Keratinocyte (primary cell): ENCODE data around the gene FTO.

Experiments used
- EZH2 ChIP-seq: IDR thresholded peaks from one replicate; pipeline ENCODE4 v1.6.1; 2012; ENCODE audit warnings: inconsistent platforms, mild to moderate bottlenecking, low read length, moderate library complexity
- TF ChIP-seq, protein P1 (sequence below), 3 experiments: IDR thresholded peaks in 1 of 3; conservative IDR thresholded peaks in 1 of 3; optimal IDR thresholded peaks in 1 of 3; 2 replicates in 2 of 3; 3 replicates in 1 of 3; pipeline versions ENCODE3 to v1.5.1; 2011; ENCODE audit warnings: low read length in 3 of 3, mild to moderate bottlenecking in 3 of 3, moderate library complexity in 2 of 3, control low read depth in 1 of 3, inconsistent platforms in 1 of 3; ENCODE audit not compliant: insufficient read depth in 2 of 3; ENCODE audit errors: extremely low read depth in 1 of 3

DNA sequence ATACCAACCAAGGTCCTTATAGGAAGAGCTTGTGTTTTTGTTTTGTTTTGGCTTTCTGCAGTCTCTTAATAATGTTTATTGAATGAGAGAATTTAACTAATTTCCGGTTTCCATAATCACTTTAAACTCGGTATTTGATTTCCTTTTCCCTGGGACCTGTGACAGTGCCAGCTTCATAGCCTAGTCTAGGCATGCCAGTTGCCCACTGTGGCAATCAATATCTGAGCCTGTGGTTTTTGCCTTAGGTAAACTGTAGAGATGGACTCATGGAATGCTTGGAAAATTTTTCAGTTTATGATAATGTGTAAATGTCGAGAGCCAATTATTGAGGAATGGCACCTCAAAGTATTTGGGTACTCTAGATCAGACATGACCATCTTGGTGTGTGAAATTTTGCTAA, 78.2 kb downstream of the FTO start:
- TF ChIP-seq, protein P1, sequence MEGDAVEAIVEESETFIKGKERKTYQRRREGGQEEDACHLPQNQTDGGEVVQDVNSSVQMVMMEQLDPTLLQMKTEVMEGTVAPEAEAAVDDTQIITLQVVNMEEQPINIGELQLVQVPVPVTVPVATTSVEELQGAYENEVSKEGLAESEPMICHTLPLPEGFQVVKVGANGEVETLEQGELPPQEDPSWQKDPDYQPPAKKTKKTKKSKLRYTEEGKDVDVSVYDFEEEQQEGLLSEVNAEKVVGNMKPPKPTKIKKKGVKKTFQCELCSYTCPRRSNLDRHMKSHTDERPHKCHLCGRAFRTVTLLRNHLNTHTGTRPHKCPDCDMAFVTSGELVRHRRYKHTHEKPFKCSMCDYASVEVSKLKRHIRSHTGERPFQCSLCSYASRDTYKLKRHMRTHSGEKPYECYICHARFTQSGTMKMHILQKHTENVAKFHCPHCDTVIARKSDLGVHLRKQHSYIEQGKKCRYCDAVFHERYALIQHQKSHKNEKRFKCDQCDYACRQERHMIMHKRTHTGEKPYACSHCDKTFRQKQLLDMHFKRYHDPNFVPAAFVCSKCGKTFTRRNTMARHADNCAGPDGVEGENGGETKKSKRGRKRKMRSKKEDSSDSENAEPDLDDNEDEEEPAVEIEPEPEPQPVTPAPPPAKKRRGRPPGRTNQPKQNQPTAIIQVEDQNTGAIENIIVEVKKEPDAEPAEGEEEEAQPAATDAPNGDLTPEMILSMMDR (optimal IDR thresholded peaks at IDR 0.05 in 1 of 3, IDR thresholded peaks at IDR 0.05 in 1 of 3, conservative IDR thresholded peaks at IDR 0.05 in 1 of 3; ENCODE audit: extremely low read depth in 1 of 3, insufficient read depth in 2 of 3, low read length in 3 of 3), result no peak
- TF ChIP-seq EZH2, result no peak
